Prostate gland (tissue), 2 donors: ENCODE measurements around the gene MBOAT7.

ENCODE experiments used
- CTCF ChIP-seq, 4 experiments: fragments of 200-600 bp in 2 of 4; fragments of 450-650 bp in 2 of 4; sonication (generic) in 2 of 4; IDR thresholded peaks; 1 replicate in 3 of 4; 2 replicates in 1 of 4; pipeline ENCODE4 v1.5.1; 2016 to 2019; ENCODE audit warnings: antibody characterized with exemption in 4 of 4, mild to moderate bottlenecking in 2 of 4, moderate library complexity in 2 of 4
- POLR2A ChIP-seq: fragments of 450-650 bp; IDR thresholded peaks from one replicate; pipeline ENCODE4 v1.6.1; 2016; ENCODE audit warnings: antibody characterized with exemption, mild to moderate bottlenecking
- POLR2AphosphoS5 ChIP-seq: sonication (generic); formaldehyde crosslinking; IDR thresholded peaks from one replicate; pipeline ENCODE4 v1.6.1; 2017; ENCODE audit warnings: antibody characterized with exemption

- TF ChIP-seq CTCF (IDR thresholded peaks at IDR 0.05), result no peak
- no peak for TF ChIP-seq POLR2A
- TF ChIP-seq POLR2AphosphoS5, result peak; percentile 54
Observed at GRCh38 chr19:54178581-54179261, 10.7 kb downstream of the MBOAT7 start.
